Pulmonary artery endothelial cell (primary cell): ENCODE results near the gene GZMA. TPM values are rescaled to one million over a fixed set of nuclear protein-coding genes. Genes with fewer than 3 reads are reported as not detected.
"Not testable (repeated sequence)": the region's sequence is repeated elsewhere in the genome, so short reads cannot be mapped to it uniquely, and the experiment has no call there.

ENCODE experiments used
- DNase-seq: peaks from one replicate; pipeline ENCODE4 v3.0.0-alpha.2; 2011; ENCODE audit warnings: low read depth, low spot score
- total RNA-seq: library from RNA; depleted of rRNA; stranded (reverse); fragments of >200 nt; gene quantifications from 2 replicates; pipeline ENCODE4 v1.2.3, GENCODE V29; 2014

GZMA gene
- 0.53 TPM in 1 of 2 replicates, not detected in the other for total RNA-seq

DNA sequence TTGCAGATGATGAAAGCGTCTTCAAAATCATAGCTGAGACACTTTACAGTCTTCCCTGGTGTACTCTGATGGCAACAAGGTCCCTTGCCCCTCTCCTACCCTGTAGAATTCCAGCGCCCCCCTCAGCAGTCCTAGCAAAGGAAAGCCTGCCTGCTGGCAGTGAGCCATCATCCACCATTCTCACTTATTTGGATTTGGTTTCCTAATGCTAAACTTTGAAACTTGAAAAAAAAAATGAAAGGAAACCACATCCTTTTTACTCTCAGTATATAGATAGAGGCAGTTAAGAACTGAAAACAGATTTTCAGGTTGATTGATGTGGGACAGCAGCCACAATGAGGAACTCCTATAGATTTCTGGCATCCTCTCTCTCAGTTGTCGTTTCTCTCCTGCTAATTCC, at the start of gene GZMA:
Gene GZMA, plus strand, starts transcription at position 299 of the 400 bp plus-strand sequence. Its CDS starts 37 bp downstream, at position 336.
- no peak for DNase-seq

DNA sequence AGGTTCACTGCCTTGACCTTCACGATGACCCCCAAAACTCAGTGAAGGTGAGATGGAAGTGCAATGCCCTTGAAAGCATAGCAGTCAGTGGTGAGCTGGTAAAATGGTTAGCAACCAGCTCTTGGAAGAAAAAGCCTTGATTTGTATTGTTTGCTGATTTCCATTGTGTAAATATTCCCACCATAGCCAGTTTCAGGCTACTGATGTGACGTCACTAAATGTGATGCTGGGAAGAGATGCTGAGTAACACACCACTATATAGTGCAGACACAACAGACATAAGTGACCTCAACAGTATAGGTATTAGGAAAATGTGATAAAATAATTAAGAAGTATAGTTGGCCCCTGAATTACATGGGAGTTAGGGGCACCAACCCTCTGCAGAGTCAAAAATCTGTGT, 47.3 kb upstream of the GZMA start:
- DNase-seq = no peak

DNA sequence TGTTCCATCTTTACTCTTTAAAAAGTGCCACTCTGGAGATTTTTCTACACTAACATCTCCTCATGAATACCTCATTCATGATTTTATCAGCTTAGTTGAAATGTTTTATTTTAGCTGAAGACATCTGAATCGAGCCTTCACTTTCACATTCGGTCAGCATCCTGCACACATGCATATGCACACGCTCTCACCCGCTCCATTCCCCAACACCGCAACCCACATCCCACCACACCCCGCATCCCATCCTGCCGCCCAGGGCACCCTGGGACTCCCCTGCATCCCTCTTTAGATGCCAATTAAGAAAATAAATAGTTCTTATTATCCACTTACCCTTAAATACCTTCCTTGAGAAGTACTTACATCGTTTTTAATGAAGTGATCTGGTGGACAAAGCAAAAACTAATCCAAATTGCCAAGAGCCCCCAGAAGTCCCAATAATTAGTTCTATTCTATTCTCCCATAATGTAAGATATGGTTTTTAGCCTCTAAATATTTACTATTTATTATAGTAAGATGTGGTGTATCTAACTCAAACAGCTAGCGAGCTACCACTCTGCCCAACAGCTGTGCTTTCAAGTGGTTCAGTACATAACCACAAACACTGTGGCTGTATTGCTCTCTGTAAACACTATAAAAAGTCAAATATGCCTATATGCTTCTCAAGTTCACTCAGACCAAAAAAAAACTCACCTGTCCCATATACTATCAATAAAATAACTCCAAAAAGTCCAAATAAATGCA, 40.2 kb upstream of the GZMA start:
- no peak for DNase-seq

DNA sequence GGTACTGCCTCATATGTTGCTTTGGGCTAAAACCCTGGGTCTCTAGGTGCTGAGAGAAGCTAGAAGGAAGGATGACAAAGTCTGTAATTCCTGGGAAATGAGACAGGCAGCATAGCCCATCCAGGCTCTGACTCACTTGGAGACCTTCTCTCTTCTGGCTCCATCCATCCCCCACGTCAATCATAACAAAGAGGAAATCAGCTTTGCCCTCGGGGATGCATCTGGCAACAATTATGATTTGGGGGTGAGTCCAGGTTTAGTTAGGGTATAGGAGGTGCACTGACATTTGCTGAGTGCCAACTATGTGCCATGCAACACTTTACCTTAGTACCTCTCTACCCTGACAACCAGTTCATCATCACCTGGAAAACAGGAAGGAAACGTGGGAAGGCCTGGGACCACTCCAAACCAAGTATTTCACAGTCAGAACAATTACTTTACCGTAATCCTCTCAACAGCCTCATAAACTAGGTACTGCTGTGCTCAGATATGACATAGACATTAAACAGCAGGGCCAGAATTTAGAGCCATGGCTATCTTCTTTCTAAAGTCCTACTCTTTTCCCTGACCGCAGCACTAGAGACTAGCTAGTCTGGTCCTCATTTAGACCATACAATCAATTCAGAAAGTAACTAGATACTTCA, 39.1 kb upstream of the GZMA start:
- no peak for DNase-seq

DNA sequence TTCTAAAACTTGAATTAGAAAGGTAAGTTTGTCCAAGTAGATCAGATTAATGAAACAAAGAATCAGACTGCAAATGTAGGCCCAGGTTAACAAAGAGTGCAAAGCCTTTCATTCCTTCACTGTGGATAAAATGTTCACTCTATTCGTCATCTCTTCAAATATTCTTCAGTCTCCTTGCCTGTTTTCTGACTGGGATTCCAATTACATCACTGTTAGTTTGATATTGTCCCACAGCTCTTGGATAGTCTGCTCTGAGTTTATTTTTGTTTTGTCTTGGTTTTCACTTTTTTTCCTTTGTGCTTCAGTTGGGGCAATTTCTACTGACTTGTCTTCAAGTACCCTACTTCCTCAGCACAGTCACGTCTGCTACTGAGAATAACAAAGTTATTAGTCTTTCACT, 38.5 kb upstream of the GZMA start:
- DNase-seq = no peak

DNA sequence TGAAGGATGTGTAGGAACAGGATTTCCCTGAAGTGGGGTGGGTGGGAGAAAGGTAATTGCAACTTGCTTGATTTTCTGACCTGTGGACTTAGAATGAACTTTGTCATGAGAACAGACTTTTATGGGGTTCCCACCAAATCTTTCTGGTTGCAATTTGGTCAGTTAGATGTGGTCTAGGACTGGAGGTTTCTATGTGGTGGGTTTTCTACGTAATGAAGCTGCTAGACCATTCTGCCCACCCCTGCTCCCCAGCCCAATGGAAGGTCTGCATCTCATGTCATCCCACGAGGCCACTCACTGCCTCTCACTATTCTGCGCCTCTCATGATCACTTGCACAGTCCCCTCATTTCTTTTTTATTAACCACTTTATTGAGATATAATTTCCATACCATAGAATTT, 37.9 kb upstream of the GZMA start:
- no peak for DNase-seq

DNA sequence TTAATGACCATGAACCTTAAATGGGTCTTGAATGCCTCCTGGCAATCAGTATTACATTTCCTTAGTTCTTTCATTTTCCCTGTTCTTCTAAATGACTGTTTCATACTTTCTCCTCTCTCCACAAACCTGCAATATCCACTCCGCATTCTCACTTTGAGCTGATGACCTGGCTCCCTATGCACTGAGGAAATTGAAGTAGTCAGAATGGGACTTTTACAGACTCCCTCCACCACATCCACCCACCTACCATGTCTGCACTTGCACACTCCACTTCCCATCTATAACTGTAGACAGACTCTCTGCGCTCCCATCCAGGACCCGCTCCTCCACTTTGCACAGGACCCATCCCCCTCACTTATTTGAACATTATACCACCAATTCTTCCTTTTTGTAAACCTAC, 36.2 kb upstream of the GZMA start:
- DNase-seq = no peak

DNA sequence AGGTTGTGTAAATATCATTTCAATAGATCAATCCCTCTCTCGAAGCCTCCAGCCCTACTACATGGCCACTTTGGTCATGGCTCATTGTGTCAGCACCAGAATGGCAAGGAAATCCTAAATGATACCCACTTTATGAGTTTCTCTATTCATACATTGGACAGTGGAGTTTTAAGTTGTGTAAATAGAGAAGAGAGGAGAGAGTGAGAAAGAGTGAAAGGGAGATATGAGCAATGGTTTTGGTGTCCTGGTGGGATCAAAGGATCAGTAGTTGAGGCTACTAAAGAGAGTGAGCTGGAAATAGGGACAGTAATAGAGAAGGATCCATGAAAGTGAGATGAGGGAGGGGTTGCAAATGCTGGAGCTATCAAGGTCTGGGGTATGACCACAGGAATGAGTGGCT, 31.5 kb upstream of the GZMA start:
- no peak for DNase-seq

DNA sequence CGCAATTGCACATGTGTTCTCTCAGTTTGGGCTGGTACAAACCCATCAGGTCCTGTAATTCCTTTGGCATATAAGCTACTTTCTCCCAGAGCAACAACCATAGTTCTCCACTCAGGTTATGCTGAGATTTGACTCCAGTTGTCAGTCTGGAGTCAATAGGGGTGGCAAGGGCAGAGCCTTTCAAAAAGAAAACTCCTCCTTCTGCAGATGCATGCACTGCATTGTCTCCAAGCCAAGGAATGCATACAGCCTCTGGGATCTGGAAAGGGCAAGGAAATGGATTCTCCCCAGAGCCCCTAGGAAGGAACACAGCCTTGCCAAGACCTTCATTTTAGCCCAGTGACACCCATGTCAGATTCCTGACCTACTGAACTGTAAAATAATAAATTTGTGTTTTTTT, 31.0 kb upstream of the GZMA start:
- DNase-seq = no peak

DNA sequence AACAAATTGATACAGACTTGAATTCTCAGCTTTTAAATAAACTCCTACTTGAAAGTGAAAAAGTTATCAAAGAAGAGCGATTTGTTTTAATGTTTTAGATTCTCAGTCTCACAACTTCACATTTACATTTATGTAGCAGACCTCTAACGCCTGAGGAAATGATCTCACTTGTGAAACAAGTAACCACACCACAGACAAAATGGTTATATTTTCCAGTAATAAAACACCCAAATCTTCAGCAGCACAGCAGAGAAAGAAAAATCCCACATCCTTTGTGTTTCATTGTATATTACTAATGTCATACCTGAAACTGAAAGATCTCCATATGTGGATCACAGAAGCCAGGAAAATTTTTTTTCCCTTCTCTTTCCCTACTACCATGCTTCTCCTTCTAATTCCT, 29.8 kb upstream of the GZMA start:
- DNase-seq = no peak

DNA sequence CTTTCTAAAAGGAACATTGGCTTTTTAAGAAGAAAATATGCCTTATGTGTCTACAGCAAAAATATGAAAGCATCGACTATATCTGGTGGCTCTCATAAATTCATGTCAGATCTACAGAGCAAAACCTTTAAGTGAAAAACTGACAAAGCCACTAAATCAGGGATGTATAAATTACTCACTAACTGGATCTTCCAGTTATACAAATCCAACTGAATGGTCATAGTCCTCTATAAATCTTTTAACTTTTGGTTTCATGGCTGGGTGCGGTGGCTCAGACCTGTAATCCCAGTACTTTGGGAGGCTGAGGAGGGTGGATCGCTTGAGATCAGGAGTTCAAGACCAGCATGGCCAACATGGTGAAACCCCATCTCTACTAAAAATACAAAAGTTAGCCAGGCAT, 29.2 kb upstream of the GZMA start:
- no peak for DNase-seq

DNA sequence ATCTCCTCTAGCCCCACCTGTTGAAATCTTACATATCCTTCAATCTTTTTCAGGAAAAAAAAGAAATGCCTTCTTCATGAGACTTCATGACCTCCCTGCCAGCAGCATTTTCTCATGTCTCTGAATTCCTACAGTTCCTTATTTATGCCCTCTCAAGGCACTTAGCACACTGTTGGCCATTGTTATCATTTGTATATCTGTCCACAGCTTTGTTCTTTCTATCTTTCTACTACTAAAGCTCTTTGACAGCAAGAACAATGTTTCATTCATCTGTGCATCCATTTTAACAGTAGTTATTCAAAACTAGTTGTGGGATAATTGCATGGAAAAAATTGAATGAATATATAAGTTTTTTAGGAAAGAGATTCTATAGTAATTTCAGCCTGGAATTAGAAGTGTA, 20.9 kb upstream of the GZMA start:
- DNase-seq = no peak

DNA sequence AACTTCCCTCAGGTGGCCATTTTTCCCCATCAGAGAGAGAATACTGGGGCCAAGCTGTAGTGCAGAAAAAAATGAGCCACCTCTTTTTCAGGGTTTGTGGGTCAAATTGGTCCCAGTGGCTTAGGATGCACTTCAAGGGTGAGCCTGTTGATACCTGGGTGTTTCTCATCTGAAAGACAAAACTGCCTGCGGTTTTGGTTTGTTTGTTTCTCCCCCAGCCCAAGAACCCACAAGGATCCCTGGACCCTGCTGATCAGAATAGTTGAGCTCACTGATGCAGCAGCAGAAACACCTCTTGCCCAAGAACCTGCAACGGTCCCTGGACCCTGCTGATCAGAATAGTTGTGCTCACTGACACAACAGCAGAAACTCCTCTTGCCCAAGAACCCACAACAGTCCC, 13.1 kb upstream of the GZMA start:
- DNase-seq = not testable (repeated sequence)

DNA sequence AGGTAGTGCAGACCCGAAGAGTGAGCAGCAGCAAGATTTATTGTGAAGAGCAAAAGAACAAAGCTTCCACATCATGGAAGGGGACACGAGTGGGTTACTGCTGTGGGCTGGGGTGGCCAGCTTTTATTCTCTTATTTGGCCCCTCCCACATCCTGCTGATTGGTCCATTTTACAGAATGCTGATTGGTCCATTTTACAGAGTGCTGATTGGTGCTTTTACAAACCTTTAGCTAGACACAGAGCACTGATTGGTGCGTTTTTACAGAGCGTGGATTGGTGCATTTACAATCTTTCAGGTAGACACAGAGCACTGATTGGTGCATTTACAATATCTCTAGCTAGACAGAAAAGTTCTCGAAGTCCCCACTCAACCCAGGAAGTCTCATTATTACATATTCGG, 11.4 kb upstream of the GZMA start:
- not testable (repeated sequence) for DNase-seq

DNA sequence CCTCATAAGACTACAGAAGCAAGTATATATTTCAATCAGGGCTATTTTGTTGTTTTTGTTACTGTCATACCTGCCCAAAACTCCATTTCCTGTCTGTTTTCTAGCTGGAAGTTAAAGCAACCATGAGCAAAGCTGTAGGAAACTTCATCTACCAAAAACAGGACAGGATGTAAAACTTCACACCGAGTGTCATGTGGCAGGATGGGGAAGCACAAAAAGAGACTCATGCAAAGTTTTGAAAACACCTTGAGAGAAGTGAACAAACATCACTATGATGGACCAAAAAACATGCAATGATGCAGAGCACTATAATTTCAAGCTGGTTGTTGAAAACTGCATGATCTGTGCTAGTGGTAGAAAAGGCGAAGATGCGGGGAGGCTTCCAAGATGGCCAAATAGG, 6.3 kb upstream of the GZMA start:
- no peak for DNase-seq

DNA sequence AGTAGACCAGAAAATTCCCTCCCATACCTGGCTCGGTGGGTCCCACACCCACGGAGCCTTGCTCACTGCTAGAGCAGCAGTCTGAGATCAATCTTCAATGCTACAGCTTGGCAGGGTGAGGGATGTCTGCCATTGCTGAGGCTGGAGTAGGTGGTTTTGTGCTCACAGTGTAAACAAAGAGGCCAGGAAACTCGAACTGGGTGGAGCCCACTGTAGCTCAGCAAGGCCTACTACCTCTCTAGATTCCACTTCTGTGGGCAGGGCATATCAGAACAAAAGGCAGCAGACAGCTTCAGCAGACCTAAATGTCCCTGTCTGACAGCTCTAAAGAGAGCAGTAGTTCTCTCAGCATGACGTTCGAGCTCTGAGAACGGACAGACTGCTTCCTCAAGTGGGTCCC, 5.6 kb upstream of the GZMA start:
- DNase-seq = no peak

DNA sequence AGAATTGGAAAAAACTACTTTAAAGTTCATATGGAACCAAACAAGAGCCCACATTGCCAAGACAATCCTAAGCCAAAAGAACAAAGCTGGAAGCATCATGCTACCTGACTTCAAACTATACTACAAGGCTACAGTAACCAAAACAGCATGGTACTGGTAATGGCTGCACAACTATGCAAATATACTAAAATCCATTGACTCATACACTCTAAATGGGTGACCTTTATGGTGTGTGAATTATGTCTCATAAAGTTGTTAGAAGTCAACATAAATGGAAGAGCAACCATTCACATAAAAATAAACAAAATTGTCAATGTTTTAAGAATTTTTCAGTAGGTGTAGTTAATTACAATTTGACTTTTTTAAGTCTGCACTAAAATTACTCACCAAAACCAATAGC, 1.3 kb upstream of the GZMA start:
- DNase-seq = not testable (repeated sequence)

DNA sequence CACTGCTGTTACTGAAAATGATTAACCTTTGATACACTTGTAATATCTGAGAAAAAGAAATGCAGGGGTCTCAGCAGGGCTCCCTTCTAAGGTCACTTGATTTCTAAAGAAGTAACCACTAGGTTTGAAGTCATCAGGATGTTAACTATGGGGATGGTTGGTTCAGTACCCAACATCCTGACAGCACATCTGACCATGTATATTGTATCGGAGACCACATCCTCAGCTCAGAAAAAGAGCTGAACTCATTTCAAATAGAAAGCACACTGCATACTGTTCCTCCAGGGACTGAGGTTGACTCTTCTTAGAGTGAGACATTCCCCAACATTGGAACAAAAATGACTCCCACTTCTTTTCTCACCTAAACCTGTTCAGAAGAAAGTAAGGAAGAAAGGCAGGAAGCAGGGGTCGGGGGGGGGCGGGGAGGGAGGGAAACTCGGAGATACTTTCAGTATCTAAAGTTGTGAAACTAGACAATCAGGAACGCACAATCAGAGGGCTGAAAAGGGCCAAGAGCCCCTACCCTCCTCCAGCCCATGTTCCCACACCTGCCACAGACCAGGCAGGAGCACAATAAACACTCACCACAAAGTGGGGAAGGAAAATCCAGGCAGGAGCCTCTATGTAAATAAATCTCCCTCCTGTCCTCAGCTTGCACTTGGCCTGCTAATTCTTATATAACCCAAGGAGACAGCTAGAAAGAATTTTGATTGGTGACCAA, 730 bp upstream of the GZMA start:
- DNase-seq = no peak

DNA sequence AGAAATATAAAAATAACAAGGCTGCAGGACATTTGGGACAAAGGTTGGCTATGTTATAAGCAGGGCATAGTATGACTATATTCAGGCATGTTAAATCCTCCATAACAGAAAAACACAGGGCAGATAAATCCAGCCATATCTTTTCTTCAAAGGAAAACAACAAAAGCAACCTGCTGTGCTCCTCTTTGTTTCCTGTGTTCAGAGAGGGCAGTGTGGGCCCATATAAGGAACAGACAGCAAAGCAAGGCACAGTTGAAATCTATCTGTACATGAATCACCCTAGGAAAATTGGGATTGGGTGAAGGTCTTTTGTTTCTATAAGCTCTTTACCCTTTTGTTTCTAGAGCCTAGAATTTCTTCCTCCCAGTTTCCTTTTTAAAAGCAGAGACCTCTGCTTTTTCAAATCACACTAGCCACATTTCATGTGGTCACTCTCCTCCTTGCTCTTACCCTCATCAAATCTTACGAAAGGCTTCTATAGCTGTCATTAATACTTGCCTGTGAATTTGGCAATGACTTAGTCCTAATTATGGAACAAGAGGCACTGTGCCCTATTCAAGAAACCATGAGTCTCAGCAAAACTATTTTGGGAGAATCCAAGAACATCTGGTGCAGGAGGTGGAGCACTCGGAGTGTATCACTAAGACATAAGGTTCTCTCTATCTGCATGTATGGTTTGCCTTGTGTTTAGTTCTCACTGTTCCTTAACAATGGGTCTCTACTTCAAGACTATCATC, 1.8 kb downstream of the GZMA start:
- no peak for DNase-seq

DNA sequence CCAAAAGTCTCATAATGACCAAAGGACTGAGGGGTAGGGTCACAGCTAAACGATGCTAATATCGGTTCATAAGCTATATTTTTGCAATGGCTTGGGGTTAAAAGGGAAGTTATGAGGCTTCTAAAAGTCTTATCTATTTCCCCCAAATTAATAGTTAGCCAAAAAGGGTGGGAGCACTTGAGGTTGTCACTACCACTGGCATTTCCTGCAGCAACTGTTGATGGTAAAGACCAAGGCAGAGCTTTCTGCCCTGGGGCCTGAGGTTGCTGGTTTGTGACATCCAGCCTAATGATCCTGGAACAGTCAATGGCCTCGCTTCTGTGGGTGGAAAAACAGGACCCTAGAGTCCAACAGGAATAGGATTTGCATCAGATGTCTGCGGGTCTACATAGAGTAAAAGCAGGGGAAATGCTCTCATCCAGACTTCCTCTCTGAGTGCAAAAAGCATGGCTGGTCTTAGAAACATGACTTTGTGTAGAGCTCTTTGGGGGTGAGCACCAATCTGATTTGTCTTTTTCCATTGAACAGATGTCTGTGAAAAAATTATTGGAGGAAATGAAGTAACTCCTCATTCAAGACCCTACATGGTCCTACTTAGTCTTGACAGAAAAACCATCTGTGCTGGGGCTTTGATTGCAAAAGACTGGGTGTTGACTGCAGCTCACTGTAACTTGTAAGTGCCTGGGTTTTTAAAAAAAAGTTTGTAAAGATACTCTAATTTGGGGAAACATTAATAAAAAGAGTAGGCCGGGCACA, 2.7 kb downstream of the GZMA start:
- no peak for DNase-seq

DNA sequence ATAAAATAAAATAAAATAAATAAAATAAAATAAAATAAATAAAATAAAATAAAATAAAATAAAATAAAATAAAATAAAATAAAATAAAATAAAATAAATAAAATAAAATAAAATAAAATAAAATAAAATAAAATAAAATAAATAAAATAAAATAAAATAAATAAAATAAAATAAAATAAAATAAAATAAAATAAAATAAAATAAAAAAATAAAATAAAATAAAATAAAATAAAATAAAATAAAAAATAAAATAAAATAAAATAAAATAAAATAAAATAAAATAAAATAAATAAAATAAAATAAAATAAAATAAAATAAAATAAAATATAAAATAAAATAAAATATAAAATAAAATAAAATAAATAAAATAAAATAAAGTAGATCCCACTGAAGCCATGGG, 3.5 kb downstream of the GZMA start:
- not testable (repeated sequence) for DNase-seq
